Measurements from ENCODE around the gene GOLM1.
"Not testable (repeated sequence)": the region's sequence is repeated elsewhere in the genome, so short reads cannot be mapped to it uniquely, and the experiment has no call there.

Gene GOLM1, protein sequence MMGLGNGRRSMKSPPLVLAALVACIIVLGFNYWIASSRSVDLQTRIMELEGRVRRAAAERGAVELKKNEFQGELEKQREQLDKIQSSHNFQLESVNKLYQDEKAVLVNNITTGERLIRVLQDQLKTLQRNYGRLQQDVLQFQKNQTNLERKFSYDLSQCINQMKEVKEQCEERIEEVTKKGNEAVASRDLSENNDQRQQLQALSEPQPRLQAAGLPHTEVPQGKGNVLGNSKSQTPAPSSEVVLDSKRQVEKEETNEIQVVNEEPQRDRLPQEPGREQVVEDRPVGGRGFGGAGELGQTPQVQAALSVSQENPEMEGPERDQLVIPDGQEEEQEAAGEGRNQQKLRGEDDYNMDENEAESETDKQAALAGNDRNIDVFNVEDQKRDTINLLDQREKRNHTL

DNA sequence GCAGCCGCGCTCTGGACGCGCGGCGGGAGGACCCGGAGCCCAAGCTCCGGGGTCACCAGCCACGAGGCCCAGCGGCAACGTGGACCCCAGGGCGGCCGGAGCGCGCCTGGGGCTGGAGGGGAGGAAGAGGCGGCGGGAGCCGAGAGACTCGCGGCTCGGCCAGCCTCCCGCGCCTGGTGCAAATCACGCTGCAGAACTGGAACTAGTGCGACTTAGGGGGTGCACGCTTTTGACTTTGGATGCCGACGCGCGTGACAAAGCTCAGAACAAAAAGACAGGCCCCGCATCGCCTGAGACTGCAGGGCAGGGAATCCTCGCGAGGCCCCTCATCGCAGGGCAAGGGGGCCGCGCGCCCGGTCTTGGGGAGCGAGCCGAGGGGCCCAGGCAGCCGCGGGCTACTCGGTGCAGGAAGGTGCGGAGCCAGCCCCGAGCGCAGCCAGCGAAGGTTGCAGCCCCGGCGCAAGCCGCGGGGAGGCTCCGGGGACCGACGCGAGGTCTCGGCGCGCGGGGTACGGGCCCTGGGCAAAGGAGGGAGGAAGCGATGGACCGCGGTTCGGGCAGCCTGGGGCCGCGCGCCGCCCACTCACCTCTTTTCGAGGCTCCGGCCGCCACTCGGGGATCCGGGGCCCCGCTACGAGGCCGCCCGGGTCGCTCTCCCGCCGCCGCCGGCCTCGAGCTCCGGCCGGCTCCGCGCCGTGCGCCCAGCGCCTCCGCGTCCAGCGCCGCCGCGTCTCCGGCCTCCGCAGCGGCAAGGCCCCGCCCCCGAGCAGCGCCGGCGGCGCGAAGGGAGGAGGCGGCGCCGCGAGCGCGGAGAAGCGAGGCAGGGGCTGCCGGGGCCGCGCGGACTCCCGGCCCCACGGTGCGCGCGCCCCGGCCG is at the start of gene GOLM1:
GOLM1 (minus strand) TSS at position 735 of the 877 bp plus-strand sequence. CDS start 20,238 bp downstream, outside the sequence.
- DNase-seq: peak; percentile 49

DNA sequence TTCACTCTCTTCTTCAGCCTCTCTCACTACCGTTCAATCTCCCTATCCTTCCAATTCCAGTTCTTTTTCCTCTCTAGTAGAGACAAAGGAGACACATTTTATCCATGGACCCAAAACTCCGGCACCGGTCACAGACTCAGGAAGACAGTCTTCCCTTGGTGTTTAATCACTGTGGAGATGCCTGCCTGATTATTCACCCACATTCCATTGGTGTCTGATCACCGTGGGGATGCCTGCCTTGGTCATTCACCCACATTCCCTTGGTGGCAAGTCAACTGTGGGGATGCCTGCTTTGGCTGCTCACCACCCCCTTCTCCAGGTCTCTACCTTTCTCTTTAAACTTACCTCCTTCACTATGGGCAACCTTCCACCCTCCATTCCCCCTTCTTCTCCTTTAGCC is 47.3 kb upstream of the GOLM1 start:
- DNase-seq: not testable (repeated sequence)

DNA sequence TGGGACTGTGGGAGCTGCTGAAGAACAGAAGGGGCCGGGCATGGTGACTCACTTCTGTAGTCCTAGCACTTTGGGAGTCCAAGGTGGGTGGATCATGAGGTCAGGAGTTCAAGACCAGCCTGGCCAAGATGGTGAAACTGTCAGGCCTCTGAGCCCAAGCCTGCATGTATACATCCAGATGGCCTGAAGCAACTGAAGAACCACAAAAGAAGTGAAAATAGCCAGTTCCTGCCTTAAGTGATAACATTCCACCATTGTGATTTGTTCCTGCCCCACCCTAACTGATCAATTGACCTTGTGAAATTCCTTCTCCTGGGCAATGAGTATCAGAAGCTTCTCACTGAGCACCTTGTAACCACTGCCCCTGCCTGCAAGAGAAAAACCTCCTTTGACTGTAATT is 46.6 kb upstream of the GOLM1 start:
- not testable (repeated sequence) for DNase-seq

DNA sequence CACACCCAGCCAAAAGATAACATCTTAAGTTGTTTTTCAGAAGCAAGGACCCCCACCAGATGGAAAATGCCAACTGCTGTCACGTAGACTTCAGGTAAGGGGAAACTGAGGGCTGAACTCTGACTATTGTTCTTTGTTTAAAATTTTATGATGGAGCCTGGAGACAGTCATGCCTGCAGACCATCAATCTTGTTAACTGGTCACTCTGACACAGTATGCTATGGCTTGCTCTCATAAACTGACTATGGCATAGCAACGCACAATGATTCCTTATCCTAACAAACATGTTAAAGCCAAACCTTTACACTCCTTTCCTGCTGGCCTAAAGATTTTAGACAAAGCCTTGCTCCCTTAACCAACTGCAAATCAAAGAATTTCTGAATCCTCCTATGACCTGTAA is 43.6 kb upstream of the GOLM1 start:
- no peak for DNase-seq

DNA sequence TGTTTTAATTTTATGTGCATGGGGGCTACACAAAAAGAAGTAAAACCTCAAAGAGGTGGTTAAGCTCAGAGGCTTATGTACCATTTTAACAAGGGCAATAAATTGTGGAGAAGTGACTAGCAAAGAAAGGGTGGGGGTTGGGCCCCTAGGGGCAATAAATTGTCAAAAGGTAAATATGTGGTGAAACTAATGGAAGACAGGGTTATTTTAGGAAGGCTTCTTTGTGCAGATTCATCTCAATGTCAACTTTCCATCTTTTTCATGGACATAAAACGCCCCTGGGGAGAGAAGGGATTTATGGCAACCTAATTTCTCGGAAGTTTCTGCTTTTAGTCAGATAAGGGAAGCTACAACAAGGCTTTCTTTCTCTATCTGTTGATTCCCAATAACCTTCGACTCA is 42.5 kb upstream of the GOLM1 start:
- no peak for DNase-seq

DNA sequence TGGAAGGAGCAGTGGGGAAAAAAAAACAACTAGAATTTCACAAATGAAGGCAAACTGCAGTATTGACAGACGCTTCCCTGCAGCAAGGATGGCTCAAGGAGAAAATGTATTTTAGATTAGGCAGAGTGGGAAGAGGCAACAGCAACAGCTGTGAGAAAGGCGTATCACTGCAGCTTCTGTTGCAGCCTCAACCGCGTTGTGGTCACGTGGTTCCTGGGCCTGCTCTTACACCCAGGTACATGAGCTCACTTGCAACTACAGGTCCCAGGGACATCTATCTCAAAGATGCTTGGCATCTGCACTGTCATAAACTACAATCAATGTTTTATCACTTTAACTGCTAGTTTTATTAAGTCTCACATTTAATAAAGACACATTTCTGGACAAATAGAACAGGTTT is 36.0 kb upstream of the GOLM1 start:
- no peak for DNase-seq

DNA sequence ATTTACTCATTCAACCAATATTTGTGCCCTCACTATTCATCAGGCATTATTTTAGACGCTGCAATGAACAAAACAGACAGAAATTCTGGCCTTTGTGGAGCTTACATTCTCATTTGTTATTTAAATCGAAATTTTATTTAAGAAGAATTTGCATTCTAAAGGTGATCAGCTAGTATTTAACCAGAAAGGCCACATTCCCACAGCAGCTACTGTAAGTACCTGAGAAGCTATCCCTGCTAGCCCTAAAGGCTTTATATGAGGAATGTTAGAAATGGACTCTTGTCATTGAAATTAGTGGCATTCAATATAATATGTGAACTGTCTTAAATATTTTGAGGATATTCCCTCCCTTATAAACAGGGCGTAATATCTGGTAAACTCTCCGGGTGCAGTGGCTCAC is 35.0 kb upstream of the GOLM1 start:
- DNase-seq: no peak

DNA sequence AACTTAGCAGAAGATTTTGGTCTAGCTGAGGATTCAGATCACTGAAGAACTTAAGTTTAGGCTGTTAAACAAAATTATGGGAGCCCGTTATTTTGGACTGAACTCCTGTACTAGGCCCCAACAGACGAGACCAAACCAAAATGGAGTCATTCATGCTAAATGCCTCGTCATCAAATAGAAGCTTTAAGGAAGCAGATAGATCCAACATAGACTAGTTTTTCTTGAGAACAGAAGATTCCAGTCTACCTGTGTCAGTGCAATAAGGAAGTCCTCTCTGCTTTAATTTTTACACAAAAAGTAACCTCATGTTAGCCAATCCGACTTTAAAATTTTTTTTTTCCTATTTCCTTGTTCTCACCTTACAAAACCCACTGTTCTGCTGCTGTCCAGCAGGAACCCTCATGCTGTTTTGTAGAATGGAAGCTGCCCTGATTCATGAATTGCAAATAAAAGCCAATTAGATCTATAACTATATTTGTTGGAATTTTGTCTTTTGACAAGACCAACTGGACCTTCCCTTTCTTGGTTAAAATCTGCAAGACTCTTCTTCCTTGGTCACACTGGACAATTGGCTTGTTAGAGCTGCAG is 29.0 kb upstream of the GOLM1 start:
- no peak for DNase-seq

DNA sequence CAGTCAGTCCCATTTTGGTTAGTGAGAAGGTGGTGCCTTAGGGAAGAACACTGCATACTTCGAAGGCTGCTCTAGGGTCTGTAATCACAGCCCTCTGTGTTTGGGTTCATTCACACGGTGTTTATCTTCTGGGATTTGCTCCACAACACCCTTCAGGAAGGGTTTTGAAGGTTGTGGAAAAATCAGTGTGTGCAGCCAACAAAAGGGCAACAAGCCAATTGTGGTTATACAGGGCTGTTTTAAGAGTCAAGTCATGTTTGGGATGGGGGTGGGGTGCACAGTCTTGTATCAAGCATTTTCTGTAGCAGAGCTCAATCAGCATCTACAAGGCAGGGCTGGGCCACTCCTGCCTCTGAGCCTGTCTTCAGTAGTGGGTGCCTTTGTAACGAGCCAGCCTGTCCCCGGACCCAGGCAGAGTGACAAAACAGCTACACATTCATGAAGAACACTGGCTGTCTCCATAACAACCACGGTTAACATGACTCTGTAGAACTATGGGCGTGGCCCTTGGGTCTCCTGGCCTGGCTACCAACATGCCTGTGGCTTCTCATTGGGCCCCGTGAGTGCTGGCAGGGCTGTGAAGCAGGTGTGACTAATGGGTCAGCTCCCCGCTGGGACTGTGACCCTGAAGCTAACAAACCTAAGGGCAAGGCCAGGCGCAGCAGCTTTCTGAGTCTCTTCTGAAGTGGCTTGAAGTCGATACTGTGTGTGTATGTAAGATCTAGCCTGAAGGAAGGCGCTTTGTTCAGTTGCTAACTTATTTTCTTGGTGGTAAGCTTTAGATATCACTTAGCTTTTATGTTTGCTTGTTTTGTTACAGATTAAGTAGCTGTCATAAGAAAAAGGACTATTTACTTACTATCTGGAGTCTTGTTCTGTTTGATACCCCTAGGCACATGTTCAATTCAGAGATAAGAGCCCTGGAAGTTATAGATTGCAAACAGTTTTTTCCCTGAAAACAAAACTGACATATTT is 27.9 kb upstream of the GOLM1 start:
- DNase-seq: peak; percentile 69

DNA sequence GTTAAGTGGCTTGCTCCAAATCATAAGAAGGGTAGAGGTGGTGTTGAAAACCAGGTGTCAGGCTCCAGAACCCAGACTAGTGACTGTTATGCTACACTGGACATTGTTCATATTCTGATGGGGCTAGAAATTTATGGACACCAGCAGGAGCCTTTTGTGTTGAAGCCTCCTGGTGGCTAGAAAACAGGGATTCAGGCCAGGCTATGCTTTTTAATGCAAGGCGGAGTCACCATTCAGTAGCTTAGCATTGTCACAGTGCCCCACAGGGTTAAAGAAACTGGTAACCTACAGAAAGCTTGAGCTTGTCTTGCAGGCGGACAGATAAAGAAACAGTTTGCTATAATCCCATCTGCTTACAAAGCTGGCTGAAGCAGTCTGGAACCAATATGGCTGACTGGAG is 23.0 kb upstream of the GOLM1 start:
- DNase-seq: no peak

DNA sequence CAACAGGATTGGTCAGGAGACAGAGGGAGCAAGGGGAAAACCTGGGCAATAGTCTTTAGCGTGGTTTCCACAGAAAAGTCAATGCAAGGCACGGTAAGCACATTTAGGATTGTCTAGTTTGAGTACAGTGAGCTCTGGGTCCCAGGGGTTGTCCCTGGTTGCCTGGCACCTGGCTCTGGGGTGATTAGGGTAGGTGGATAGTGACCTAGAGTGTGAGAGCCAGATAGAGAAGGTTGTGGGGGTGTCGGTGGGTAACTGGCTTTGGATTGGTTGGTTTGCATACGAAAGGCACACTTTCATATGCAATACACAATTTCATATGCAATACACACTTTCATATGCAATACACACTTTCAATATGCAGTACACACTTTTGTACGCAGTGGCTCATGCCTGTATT is 20.1 kb upstream of the GOLM1 start:
- DNase-seq: no peak

DNA sequence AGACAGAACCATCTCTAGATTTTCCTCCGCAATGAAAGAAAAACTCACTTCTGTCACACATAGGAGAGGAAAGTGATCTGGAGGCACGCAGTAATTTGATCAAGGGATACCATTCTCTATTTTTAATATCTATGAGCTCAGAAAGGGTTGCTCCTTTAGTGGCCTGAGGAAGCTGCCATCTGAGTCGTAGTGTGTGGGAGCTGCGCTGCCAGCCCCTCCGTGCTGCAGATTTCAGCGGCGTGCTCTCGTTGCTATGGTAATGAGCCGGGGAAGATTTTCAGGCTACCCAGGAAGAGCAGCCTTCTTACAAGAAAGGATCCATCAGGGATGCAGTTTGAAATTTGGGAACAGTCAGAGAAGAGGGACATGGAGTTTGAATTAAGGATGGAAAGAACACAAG is 17.1 kb upstream of the GOLM1 start:
- no peak for DNase-seq

DNA sequence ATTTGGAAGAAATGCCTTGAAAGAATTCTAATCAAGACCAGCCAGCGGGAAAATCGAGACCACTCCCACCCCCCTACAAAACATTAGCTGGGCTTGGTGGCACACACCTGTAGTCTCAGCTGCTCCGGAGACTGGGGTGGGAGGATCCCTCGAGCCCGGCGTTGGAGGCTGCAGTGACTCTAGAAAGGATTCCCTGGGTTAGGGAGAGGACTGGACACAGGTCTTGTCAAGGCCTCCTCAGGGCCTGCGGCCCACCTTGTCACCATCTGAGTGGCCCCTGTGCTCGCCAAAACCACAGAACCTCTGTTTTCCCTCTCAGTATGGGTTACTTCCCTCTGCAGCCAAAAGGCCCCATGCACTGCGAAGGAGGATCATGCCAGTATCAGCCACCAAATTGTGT is 16.5 kb upstream of the GOLM1 start:
- DNase-seq: no peak

DNA sequence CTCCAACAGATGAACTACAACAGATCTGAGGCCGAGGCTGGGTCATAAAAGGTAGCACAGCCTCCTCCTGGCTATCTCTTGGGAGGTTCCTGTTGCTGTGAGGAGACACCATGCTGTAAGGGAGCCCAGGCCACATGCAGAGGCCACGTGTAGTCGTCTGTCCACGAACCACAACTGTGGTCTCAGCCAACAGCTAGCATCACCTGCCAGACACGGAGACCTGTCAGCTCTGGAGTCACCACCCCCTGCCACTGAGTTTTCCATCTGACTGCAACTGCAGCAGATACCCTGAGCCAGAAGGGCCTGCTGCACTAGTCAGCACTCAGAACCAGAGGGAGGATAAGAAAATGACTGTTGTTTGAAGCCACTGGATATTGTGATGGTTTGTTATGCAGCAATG is 12.7 kb upstream of the GOLM1 start:
- DNase-seq: no peak

DNA sequence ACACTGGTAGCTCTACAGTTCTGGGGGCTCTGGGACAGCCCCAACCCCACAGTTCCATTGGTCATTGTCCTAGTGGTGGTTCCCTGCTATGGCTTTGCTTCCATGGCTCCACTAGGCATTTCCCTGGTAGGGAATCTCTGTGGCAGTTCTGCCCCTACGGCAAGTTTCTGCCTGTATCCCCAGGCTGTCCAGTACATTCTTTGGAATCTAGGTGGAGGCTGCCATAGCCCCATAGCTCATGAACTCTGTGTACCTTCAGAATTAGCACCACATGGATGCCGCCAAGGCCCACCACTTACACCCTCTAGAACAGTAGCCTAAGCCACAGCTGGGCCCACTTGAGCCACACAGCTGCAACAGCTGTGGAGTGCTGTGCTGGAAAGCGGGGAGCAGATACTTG is 3.3 kb upstream of the GOLM1 start:
- no peak for DNase-seq

DNA sequence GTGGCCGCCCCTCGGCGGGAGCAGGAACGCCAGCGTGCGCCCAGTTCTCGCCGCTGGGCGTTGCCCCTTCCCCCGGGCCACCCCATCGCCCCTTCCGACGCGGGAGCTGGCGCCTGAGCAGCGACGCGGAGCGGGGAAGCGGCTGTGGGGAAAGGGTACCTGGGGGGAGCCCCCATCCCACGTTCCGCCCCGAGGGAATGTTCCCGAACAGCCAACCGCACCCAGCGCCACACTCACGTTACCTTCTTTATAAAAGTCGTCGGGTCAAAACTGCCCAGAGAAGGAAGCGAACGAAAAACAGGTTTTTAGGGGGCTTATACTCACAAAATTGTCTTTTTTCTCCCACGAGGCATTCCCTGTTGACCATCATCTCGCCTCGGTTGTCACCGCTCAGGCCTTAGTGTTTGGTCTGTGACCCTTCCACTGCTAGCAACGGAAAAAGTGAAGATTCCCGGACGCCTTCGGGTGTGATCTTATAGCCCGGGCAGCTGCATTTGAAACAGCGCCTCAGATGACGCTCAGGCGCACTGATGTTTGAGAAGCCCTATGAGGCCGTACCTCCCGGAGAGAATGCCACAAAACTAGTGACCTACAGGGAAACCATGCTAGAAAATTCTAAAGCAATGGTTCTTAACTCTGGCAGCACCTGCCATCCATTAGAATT is 475 bp upstream of the GOLM1 start:
- DNase-seq: peak; percentile 74

DNA sequence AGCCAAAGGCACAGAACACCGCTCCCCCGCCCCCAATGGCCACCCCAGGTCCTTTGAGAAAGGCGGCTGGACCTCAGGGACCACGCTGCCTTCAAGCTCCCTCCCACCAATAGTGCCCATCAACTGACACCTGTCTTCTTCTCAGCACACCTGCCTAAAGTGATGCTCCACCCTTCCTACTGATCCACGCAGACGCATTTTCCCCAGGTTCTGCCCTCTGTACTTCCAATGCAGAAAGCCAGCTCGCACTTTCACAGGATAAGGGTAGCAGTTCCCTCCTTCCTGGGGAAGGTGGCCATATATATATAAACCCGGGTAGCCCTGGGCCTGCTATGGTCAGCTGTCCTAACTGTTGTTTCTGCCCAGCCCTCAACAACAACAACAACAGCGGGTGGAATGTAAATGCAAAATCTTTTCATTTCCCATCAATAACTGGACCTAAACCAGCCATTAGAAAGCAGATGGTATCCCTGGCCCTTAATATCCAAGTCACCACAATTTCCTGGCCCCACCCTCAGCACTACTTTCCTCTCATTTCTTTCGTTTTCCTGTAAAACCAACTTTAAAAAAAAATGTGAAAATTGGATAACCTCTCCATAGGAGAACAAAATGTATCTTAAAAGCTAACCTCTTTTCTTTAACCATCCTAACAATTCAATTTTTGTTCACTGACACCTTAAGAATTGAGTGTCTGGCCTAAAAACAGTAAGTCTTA is 1.7 kb downstream of the GOLM1 start:
- DNase-seq: no peak

DNA sequence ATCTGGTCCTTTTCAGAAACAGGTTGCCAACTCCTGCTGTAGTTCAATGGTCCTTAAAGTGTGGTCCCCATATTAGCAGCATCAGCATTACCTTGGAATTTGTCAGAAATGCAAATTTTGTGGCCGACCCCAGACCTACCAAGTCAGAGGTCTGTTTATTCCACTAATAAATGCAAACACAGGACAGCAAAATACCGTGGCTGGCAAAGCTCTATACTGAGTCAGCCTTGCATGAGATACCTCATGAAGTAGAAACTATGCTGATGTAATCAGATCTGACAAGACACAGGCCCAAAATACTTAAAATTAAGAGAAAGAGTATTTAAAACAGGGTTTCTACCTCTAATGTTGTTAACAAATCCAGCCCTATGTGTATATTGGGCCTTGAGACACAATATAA is 3.0 kb downstream of the GOLM1 start:
- DNase-seq: no peak

DNA sequence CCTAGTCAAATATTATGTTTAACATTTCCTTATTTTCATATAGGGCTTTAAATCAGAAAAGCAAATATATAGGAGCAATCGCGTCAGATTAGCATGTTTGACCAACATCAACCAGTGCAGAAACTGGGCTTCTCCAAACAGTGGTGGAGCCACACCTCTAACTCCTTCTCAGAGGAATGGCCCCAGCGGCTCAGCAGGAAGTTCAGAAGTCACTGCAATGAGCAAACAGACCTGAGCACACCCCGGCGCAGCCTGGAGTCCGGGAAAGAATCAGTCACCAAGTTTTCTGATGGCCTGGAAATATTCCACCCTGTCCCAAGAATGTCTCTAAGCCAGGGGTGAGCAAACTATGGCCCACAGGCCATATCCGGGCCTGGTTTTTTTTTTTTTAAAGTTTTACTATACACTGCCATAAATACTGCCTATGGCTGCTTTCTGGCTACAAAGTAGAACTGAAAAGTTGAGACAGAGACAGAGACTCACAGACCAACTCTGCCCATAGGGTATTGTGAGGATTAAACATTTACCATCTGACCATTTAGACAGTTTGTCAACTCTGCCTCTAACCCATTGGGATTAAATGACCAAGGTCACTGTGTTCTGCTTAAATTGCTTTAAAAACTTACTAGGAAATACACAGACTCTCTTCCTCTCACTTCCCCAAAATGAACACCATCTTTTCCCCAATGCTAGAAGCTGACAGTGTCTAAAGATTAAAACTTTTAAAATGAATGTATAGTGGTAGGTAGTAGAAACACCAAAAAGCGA is 5.4 kb downstream of the GOLM1 start:
- DNase-seq: peak; percentile 37

DNA sequence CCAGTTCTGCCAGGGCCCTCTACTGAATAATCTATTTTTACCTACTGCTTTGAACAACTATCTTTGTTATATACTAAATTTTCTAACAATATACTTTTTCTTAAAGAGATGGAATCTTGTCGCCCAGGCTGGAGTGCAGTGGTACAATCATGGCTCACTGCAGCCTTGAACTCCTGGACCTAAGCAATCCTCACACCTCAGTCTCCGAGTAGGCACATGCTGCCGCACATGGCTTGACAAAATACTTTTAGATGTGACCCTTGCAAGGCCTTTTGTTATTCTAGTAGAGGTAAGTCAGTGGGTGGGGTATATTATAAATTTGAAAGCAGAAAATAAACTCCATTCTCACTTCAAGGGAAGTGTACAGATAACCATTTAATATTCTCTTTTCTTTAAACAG is 7.9 kb downstream of the GOLM1 start:
- DNase-seq: no peak

Measured in femur (tissue), 1 donor.